KBM-7 (cell line): Measurements from ENCODE around the gene KIF3B.
"Not testable (repeated sequence)": the region's sequence is repeated elsewhere in the genome, so short reads cannot be mapped to it uniquely, and the experiment has no call there.

Experiments
- DNase-seq: peaks from one replicate; pipeline ENCODE4 v3.0.0-alpha.2; 2015
- in situ Hi-C: fragments of 300-500 bp; cut with MboI; formaldehyde crosslinking; loops from 2 replicates; pipeline ENCODE4 v1.14.3; 2020; ENCODE audit warnings: low sequenced_read_pairs, low pct_unique_long_range_greater_than_20kb, mixed read lengths

Gene KIF3B

DNA sequence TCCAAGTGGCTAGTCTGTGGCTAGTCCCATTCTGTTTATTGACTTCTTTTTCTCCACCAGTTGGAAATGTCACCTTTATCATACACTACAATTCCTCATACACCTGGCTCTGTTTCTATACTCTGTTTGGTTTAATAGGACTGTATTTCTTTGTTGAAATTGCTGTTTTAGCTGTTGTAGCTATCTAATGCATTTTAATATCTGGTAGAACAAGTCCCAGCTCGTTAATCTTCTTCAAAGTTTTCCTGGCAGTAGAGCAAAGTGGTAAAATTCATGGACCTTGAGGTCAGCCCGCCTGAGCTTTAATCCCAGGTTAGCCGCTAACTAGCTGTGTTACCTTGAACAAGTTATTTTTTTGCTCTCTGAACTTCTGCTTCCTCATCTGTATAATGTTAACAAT is 70.8 kb downstream of the KIF3B start:
- in situ Hi-C loops = no loop called here

GRCh38 chr20:32350421-32350820 is 73.0 kb downstream of the KIF3B start:
- in situ Hi-C loops = no loop called here
- DNase-seq = no peak

More for the DNA sequence above, 70.8 kb downstream of the KIF3B start:
- DNase-seq = no peak

GRCh38 chr20:32352121-32352720 is 74.8 kb downstream of the KIF3B start:
- in situ Hi-C loops = no loop called here
- DNase-seq = no peak

DNA sequence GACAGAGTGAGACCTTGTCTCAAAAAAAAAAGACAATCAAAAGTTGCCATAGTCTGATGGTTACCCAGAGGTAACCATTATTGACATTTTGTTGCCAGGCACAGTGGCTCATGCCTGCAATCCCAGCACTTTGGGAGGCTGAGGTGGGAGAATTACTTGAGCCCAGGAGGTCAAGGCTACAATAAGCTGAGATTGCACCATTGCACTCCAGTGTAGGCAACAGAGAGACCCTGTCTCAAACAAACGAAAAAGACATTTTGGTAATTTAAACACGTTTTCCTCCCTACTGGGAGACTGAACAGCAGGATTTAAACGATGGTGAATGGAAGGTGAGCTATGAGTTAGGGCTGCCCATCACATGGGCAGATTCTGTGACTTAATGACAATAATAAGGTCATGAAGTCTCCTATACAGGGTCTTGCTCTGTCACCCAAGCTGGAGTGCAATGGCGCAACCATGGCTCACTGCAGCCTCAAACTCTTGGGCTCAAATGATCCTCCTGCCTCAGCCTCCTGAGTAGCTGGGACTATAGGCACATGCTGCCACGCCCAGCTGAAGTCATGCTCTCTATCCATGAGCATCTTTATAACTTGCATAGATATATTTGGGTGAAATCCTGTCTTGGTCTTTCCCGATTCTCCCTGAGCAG is 76.5 kb downstream of the KIF3B start:
- no peak for DNase-seq
- in situ Hi-C loops = no loop called here

DNA sequence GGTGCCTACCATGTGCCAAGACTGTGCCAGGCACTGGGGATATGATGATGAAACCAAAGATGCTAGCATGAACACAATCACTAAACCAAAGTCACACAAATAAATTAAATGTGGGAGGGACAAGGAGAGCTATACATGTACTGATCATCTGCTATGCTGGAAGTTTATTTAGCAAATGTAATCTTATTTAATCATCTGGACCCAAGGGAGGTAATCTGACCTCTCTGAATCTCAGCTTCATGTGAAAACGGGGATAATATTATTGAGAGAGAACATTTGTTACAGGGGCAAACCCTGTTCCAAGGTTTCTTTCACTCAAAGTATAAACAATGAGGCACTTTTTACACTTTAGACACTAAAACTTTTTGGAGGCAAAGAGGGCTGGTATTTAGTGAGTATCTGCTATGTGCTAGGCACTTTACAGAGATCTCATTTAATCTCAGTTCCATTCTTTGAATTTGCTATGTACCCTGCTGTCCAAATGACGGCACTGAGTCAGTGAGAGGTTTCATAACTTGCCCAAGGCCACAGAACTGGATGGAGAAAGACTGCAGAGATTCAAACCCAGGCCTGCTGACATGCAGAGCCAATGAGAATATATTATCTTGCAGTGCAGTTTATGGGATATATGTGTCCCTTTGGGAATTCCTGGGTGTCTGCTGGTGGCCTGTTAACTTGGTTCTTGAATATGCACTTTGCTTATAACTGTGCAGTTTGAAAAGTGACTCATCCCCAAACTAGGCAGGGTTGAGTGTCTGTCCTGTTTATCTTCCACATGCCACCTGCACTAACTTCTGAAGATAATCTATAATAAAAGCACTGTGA is 77.4 kb downstream of the KIF3B start:
- DNase-seq = no peak
- in situ Hi-C loops = no loop called here

DNA sequence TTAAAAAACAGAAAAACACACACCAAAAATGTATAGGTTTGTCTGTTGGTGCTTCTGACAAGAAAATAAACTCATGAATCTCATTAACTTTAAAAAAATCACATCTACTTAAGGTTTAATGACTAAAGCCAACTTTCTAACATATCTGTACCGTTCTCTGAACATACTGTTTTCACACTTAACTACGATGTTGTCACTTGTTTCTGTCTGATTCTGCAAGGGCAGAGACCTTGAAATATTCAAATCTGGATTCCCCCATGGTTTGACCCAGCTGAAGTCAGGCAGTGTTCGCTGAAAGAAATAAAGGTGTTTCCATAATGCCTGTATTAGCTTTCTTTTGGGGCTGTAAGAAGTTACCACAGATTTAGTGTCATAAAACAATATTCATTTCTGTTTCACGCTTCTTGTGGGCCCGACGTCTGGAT is 78.0 kb downstream of the KIF3B start:
- no peak for DNase-seq
- in situ Hi-C loops = no loop called here

DNA sequence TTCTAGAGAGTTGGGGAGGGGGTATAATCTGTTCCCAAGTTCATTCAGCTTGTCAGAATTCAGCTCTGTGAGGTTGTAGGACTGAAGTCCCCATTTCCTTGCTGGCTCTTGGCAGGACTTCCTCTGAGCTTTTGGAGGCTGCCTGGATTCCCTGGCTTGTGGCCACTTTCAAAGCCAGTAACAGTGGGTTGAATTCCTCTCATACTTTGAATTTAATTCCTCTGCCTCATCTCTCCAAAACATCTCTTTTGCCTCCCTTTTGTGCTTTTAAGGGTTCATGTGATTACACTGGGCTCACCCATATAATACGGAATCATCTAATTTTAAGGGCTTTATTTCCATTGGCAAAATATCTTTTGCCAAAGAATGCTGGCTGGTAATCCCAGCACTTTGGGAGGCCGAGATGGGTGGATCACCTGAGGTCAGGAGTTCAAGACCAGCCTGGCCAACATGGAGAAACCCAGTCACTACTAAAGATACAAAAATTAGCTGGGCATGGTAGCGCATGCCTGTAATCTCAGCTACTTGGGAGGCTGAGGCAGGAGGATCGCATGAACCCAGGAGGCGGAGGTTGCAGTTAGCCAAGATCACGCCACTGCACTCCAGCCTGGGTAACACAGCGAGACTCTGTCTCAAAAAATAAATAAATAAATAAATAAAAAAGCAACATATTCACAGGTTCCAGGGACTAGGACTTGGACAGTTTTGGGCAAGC is 78.6 kb downstream of the KIF3B start:
- DNase-seq, in situ Hi-C loops: not testable (repeated sequence)

DNA sequence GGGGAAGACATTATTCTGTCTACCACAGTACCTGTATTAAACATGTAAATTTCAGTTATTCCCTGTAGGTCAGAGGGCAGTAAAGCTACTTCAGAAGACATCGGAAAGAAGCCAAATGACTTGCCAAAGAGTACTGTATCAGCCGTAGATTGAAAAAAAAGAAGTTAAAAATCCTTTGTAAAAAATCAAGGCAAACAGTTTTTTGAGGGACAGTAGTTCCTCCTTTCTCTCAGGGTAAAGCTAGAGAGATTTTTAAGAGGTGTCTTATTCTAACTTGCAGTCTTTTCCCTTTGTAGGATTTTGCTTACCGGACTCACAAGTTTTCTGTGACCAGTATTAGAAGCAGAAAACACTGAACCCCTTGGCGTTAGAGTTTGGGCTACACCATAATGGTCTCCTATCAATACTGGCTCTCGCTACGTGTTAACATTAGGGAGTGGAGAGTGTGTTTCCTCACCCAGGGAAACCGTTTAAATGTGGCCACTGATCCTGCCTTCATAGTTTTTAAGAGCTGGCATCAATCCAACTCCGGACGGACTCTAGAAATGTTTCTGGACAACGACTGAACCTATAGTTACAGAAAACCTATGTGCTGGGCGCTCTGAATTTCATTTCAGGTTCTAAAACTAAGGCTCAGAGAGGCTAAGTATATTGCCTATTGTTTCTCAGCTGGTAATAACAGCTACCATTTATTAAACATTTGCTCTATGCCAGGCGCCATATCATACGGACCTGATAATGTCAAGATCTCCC is 79.3 kb downstream of the KIF3B start:
- DNase-seq = peak; percentile 45
- in situ Hi-C loops = no loop called here

DNA sequence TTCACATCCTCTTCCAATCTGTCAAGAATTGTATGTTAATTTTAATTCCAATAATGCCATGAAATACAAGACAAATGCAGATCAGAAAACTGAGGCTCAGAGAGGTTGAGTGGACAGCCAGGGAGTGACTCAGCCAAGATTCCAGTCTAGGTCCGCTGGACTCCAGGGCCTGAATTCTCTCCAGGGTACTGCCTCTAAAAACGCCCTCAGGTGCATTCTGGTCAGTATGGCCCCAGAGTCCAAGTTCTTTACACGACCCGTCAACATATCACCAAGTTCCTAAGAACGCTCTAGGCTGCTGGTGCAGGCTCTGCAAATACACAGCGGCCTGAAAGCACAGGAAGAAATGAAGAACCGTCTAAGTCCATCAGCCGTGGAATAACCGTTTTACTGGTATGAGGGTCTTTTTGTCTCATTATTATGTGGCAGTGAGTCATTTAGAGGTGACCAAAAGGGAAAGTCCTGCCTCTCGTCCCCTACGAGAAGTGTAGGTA is 80.0 kb downstream of the KIF3B start:
- in situ Hi-C loops = no loop called here

DNA sequence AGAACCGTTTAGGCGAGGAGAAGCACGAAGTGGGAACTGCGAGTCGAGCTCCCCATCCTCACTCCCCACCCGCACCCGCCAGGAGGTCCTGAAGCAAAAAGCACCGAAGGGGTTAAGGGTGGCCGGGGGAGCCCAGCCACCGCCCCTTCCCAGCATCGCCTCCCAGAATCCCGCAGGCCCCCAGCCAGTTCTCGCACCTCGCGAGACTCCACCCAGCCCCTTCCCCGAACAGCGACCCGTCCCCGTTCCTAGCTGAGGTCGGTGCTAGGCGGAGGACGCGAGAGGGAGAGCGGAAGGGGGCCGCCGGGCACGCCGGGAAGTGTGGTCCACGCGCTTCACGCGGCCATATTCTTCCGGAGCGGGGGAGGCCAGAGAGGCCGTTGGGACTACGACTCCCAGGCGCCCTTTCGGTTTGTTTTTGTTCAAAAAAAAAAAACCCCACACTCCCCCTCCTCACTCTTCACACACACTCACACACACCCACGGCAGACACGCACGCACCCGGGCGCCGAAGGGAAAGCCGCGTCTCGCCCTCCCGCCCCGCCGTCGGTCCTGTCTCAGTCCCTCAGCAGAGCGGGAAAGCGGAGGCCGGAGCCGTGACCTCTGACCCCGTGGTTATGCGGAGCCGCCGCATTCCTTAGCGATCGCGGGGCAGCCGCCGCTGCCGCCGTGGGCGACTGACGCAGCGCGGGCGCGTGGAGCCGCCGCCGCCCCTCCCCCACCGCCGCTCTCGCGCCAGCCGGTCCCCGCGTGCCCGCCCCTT is 80.6 kb downstream of the KIF3B start, which contains the start of gene ASXL1:
ASXL1 (plus strand) TSS at position 463 of the 763 bp plus-strand sequence. CDS start 445 bp downstream, outside the sequence.
- DNase-seq = peak; percentile 99
- in situ Hi-C loops = no loop called here

More for the DNA sequence above, 80.0 kb downstream of the KIF3B start:
- no peak for DNase-seq

- in situ Hi-C loops = no loop called here
- no peak for DNase-seq
Observed at GRCh38 chr20:32358632-32358882, 81.1 kb downstream of the KIF3B start.

DNA sequence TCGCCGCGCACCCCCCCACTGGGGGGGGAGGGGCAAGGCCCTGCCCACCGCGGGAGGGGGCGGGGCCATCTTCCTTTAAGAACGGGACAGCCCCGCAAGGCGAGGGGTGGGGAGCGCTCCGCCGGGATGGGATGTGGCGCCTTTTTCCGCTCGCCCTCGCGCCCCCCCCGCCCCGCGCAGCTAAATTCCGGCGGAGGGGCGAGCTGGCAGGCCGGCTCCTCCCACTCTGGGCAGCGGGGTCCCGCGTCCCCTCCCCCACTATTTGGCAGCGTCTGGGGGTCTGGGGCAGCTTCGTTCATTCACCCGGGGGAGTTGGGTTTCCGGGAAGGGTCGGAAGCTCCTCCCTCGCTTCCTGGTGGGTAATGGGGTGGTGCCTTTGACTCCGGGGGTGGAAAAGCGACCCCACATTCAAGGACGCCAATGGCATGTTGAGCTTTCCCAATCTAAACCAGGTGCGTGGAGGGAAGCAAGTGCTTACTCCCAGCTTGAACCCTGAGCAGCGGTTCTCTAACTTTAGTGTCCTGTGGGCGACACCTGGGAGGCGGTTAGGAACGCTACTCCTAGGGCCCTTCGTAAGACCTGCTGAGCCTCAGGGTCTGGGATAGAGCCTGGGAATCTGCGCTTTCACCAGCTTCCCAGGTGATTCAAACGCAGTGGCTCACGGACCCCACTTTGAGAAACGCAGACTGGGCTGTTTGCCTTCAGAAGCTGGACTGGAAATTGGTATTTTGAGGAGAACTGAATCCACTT is 81.6 kb downstream of the KIF3B start:
- in situ Hi-C loops = no loop called here
- peak; percentile 67 for DNase-seq

DNA sequence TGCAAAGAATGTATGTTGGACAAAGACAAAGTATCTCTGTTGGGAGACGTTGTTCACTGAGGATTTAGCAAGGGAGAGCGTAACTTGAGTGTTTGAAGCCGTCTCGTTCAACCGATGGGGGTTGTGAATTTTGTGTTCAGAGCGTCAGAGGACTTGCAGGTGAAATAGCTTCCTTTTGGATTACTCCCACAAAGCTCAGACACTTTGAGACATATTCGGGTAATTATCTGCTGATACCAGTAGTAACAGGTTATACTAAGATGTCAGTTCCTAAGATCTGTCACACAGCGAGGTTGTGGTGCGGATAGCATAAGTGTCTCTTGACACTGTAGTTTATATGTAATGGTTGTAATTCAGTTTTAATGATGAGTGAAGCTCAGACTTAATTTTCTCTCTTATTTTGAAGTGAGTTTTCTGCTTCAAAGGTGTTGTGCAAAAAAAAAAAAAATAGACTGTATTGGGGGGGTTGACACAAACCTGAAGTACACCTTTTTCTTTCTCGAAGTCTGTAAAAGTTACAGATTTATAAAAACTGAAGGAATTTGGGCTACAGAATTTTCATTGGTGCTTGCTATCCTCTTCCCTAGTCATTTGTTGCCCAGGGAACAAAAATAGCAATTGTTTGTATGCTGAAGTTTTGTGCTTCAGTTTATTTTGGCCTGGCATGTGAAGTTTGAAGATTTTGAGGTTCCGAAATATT is 82.3 kb downstream of the KIF3B start:
- in situ Hi-C loops = no loop called here

DNA sequence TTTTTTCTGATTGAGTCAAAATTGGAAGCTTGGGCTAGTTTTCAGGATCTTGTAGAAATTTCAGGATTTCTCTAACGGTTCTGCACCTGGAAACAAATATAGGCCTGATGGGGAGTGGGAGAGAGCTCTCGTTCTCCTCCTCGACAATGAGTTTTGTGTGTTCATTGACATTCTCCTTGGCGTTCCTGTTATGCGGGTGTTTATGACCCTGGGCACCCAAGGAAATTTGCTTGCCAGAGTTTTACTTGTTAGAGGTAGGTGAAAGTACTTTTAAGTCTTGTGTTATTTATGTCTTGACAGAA is 82.8 kb downstream of the KIF3B start:
- no peak for DNase-seq
- in situ Hi-C loops = no loop called here

More for the DNA sequence above, 82.3 kb downstream of the KIF3B start:
- no peak for DNase-seq

- in situ Hi-C loops = no loop called here
- DNase-seq = no peak
Observed at GRCh38 chr20:32362901-32363364, 85.5 kb downstream of the KIF3B start.

- no peak for DNase-seq
- in situ Hi-C loops = no loop called here
Observed at GRCh38 chr20:32363492-32363891, 86.0 kb downstream of the KIF3B start.

GRCh38 chr20:32364554-32365208 is 87.2 kb downstream of the KIF3B start:
- in situ Hi-C loops = no loop called here
- DNase-seq = no peak
